ENCODE data around the gene LRP2.

LRP2 gene

DNA sequence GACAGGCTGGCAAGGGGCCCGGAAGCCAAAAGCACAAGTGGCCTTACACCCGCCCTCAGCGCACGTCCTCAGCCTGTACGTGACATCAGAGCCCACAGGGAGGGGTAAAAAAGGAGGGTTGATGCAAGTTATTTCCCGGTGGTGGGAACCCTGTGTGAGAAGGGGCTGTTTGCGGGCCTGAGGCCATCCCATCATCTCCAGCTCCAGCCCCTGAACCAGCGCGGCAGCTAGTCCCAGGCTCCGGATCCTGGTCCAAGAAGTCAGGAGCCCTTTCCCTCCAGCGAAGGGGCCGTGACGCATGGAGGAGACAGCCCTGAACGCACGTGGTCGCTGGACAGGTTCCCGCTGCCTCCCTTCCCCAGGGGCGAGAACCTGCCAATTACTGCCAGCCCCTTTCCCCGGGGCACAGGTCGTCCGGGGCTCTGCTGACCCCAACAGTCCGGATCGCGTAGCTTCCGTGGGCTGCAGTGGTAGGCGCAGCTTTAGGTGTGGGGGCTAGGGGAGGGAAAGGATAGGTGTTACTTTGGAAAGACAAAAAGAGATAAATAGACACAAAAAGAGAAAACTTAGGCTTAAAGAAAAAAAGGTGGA lies 1.3 kb upstream of the LRP2 start:
- in situ Hi-C loops (cut with HindIII; ENCODE audit: low sequenced_read_pairs), result no loop called here
- DNase-seq (ENCODE audit: low read depth), result no peak
- TF ChIP-seq CTCF (IDR thresholded peaks at IDR 0.05; ENCODE audit: low read depth, low read length, missing control alignments), result no peak
- peak overlapping the region; percentile 48 for H3K4me3 ChIP-seq (ENCODE audit: low read depth, low read length)

- in situ Hi-C loops (cut with HindIII; ENCODE audit: low sequenced_read_pairs), result no loop called here
- no peak for DNase-seq (ENCODE audit: low read depth)
- no peak for TF ChIP-seq CTCF (IDR thresholded peaks at IDR 0.05; ENCODE audit: low read depth, low read length, missing control alignments)
- peak overlapping the region; percentile 48 for H3K4me3 ChIP-seq (ENCODE audit: low read depth, low read length)
Measured at GRCh38 chr2:169362894-169363559, 693 bp upstream of the LRP2 start.

GRCh38 chr2:169361706-169362117 lies 622 bp downstream of the LRP2 start:
- in situ Hi-C loops (cut with HindIII; ENCODE audit: low sequenced_read_pairs), result no loop called here
- no peak for TF ChIP-seq CTCF (IDR thresholded peaks at IDR 0.05; ENCODE audit: low read depth, low read length, missing control alignments)
- peak overlapping the region; percentile 48 for H3K4me3 ChIP-seq (ENCODE audit: low read depth, low read length)
- DNase-seq (ENCODE audit: low read depth), result no peak

GRCh38 chr2:169360984-169361705 lies 1.2 kb downstream of the LRP2 start:
- TF ChIP-seq CTCF (IDR thresholded peaks at IDR 0.05; ENCODE audit: low read depth, low read length, missing control alignments), result no peak
- in situ Hi-C loops (cut with HindIII; ENCODE audit: low sequenced_read_pairs), result no loop called here
- DNase-seq (ENCODE audit: low read depth), result no peak
- peak overlapping the region; percentile 48 for H3K4me3 ChIP-seq (ENCODE audit: low read depth, low read length)

- DNase-seq (ENCODE audit: low read depth), result no peak
- in situ Hi-C loops (cut with HindIII; ENCODE audit: low sequenced_read_pairs), result no loop called here
- no peak overlapping the region for H3K4me3 ChIP-seq (ENCODE audit: low read depth, low read length)
- no peak for TF ChIP-seq CTCF (IDR thresholded peaks at IDR 0.05; ENCODE audit: low read depth, low read length, missing control alignments)
Measured at GRCh38 chr2:169358016-169358415, 4.3 kb downstream of the LRP2 start.

GRCh38 chr2:169354244-169354643 lies 8.1 kb downstream of the LRP2 start:
- DNase-seq (ENCODE audit: low read depth), result no peak
- in situ Hi-C loops (cut with HindIII; ENCODE audit: low sequenced_read_pairs), result no loop called here
- no peak overlapping the region for H3K4me3 ChIP-seq (ENCODE audit: low read depth, low read length)
- no peak for TF ChIP-seq CTCF (IDR thresholded peaks at IDR 0.05; ENCODE audit: low read depth, low read length, missing control alignments)

Data from astrocyte of the cerebellum (primary cell).